Glutamatergic neuron (in vitro differentiated cells): ENCODE results near the gene PIGZ. TPM values are rescaled to one million over a fixed set of nuclear protein-coding genes. Genes with fewer than 3 reads are reported as not detected.
"Not testable (repeated sequence)": the region's sequence is repeated elsewhere in the genome, so short reads cannot be mapped to it uniquely, and the experiment has no call there.

Source experiments
- DNase-seq: peaks from one replicate; pipeline ENCODE4 v3.0.0; 2022
- H3K27ac Mint-ChIP-seq: one replicate; pipeline ENCODE4 v1.8.0; 2020; ENCODE audit warnings: mild to moderate bottlenecking, mixed read lengths, inconsistent platforms; ENCODE audit not compliant: unreplicated experiment
- H3K27me3 Mint-ChIP-seq: one replicate; pipeline ENCODE4 v1.8.0; 2020; ENCODE audit warnings: mild to moderate bottlenecking, moderate library complexity, mixed read lengths, inconsistent platforms; ENCODE audit not compliant: unreplicated experiment
- H3K36me3 Mint-ChIP-seq: one replicate; pipeline ENCODE4 v1.8.0; 2020; ENCODE audit warnings: mild to moderate bottlenecking, mixed read lengths, inconsistent platforms; ENCODE audit not compliant: unreplicated experiment
- H3K4me1 Mint-ChIP-seq: one replicate; pipeline ENCODE4 v1.8.0; 2020; ENCODE audit warnings: mild to moderate bottlenecking, low read depth, mixed read lengths, inconsistent platforms; ENCODE audit not compliant: unreplicated experiment
- H3K4me3 Mint-ChIP-seq: one replicate; pipeline ENCODE4 v1.8.0; 2020; ENCODE audit warnings: mild to moderate bottlenecking, mixed read lengths, inconsistent platforms; ENCODE audit not compliant: unreplicated experiment
- H3K9me3 Mint-ChIP-seq: one replicate; pipeline ENCODE4 v1.8.0; 2020; ENCODE audit warnings: mild to moderate bottlenecking, moderate library complexity, mixed read lengths, inconsistent platforms; ENCODE audit not compliant: unreplicated experiment
- total RNA-seq: library from RNA; stranded (reverse); fragmentation: NEBNext Ultra II Directional; extraction: Animal tissue kit (Norgen Biotek cat#: 25700); gene quantifications from one replicate; pipeline ENCODE4 v1.2.1, GENCODE V29; 2021; ENCODE audit not compliant: unreplicated experiment
- TF ChIP-seq, protein P1 (sequence below): fragments of 200-600 bp; sonication (generic); IDR thresholded peaks from one replicate; pipeline ENCODE4 v1.5.0; 2021; ENCODE audit not compliant: partially characterized antibody, unreplicated experiment

Gene PIGZ
- total RNA-seq, 1 donor from 2014 or later = 4.7 TPM

DNA sequence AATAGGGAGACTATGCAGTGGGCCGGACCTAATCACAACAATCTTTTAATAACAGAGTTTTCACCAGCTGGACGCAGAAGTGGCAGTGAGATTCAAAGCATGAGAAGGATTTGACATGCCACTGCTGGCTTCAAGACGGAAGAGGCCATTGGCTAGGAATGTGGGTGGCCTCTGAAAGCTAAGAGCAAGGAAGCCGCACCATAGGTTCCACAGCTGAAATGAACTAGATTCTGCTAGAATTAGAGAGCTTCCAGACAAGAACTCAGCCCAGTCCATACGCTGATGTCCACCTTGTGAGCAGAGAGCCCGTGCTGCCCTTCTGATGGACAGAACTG is 19.4 kb downstream of the PIGZ start:
- TF ChIP-seq, protein P1, sequence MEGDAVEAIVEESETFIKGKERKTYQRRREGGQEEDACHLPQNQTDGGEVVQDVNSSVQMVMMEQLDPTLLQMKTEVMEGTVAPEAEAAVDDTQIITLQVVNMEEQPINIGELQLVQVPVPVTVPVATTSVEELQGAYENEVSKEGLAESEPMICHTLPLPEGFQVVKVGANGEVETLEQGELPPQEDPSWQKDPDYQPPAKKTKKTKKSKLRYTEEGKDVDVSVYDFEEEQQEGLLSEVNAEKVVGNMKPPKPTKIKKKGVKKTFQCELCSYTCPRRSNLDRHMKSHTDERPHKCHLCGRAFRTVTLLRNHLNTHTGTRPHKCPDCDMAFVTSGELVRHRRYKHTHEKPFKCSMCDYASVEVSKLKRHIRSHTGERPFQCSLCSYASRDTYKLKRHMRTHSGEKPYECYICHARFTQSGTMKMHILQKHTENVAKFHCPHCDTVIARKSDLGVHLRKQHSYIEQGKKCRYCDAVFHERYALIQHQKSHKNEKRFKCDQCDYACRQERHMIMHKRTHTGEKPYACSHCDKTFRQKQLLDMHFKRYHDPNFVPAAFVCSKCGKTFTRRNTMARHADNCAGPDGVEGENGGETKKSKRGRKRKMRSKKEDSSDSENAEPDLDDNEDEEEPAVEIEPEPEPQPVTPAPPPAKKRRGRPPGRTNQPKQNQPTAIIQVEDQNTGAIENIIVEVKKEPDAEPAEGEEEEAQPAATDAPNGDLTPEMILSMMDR = no peak

DNA sequence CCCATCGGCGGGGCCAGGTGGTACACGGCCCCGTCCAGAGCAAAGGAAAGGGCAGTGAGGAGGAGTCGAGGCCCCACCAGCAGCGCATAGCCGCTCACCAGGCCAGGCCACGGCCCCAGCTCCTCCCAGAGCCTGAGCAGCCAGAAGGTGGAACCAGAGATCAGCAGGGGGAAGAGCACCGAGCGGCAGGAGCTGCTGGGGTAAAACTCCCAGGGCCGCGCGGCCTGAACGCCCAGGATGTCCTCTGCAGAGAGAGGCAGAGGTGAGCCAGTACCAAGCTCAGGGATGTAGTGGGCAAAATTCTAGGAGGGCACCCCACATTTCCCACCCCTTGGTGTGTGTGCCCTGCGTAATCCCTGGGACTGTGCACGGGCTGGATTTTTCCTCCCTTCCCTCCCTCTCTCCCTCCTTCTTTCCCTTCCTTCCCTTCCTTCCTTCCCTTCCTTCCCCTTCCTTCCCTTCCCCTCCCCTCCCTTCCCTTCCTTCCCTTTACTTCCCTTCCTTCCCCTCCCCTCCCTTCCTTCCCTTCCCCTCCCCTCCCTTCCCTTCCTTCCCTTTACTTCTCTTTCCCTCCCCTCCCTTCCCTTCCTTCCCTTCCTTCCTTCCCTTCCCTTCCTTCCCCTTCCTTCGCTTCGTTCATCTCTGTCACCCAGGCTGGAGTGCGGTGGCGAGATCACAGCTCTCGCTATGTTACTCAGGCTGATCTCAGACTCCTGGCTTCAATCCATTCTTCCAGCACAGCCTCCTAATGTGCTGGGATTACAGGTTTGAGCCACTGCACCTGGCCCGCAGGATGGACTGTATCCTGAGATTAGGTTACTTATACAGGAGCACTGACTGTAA is 20.0 kb downstream of the PIGZ start:
- Mint-ChIP-seq H3K36me3 (no peaks in the 10 kb centered on the region), H3K9me3 (peaks cover 12% of the 10 kb centered on the region), H3K4me1 (peaks cover 9% of the 10 kb centered on the region), H3K27me3 (peaks cover 7% of the 10 kb centered on the region), H3K4me3 (no peak overlapping the region), H3K27ac (no peak overlapping the region)
- TF ChIP-seq, protein P1 = no peak
- peak; percentile 45 for DNase-seq

More for the DNA sequence above, 19.4 kb downstream of the PIGZ start:
- DNase-seq = no peak
- Mint-ChIP-seq H3K9me3 (peaks cover 10% of the 10 kb centered on the region), H3K27ac (no peak overlapping the region), H3K27me3 (peaks cover 6% of the 10 kb centered on the region), H3K4me3 (no peak overlapping the region), H3K36me3 (no peaks in the 10 kb centered on the region), H3K4me1 (peaks cover 6% of the 10 kb centered on the region)

DNA sequence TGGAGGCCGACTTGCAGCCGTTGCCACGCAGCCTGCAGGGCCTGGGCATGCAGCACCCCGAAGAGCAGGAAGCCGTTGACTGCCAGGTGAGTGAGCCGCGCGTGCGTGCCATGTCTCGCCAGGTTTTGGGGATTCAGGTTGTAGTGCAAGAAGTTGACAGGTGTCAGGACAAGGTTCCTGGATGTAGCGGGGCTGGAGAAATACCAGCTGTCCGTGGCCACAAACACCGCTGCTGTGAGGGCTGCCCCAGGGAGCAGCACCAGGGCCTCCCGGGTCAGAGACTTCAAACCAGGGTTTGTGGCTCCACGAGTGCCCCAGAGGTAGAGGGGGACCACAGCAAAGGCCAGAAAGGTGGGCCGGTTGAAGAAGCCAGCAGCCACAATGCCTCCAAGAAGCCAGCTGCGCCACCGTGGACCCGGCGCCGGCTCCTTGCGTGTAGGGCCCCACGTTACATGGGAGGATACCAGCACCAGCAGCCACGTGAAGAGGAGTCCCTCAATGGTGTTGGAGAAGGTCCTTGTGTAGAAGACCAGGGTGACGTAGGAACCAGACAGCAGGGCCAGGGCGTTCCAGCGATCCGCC is 20.7 kb downstream of the PIGZ start:
- TF ChIP-seq, protein P1 = no peak
- no peak overlapping the region for H3K27ac Mint-ChIP-seq
- H3K4me3 Mint-ChIP-seq = no peak overlapping the region
- no peak for DNase-seq
- H3K36me3 Mint-ChIP-seq = no peaks in the 10 kb centered on the region
- peaks cover 12% of the 10 kb centered on the region for H3K27me3 Mint-ChIP-seq
- H3K9me3 Mint-ChIP-seq = peaks cover 19% of the 10 kb centered on the region
- H3K4me1 Mint-ChIP-seq = peaks cover 14% of the 10 kb centered on the region

DNA sequence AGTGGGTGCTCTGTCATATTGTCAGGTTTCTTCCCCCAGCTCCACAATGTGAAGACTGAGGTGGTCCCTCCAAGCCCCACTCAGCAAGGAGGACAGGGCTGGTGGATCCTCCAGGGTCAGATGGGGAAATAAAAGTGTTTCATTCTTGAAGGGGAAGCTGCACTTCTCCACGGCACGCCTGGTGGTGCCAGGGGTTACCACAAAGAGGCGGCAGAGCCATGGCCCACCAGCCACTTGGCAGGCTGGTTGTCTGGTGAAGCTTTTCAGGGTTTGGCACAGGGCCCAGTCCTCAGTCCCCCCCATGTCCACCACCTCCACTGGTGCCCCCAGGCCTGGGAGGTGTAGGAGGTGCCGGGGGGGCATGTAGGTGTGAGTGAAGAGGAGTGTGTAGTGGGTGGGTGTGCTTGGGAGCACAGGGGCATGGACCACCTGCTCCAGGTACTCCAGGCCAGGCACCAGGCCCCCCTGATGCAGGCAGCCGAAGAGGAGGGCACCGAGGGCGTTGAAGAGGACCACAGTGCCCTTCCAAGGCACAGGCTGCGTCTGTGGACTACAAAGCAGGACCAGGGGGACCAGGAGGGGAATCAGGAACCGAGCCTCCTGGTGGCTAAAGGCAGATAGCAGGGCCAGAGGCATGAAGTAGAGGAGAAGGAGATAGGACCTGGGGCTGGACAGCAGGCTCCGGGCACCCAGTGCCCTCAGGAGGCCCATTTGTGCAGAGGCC is 21.3 kb downstream of the PIGZ start:
- no peak overlapping the region for H3K27ac Mint-ChIP-seq
- TF ChIP-seq, protein P1 = no peak
- peaks cover 21% of the 10 kb centered on the region for H3K9me3 Mint-ChIP-seq
- H3K4me1 Mint-ChIP-seq = peaks cover 14% of the 10 kb centered on the region
- H3K27me3 Mint-ChIP-seq = peaks cover 15% of the 10 kb centered on the region
- no peaks in the 10 kb centered on the region for H3K36me3 Mint-ChIP-seq
- DNase-seq = no peak
- no peak overlapping the region for H3K4me3 Mint-ChIP-seq

DNA sequence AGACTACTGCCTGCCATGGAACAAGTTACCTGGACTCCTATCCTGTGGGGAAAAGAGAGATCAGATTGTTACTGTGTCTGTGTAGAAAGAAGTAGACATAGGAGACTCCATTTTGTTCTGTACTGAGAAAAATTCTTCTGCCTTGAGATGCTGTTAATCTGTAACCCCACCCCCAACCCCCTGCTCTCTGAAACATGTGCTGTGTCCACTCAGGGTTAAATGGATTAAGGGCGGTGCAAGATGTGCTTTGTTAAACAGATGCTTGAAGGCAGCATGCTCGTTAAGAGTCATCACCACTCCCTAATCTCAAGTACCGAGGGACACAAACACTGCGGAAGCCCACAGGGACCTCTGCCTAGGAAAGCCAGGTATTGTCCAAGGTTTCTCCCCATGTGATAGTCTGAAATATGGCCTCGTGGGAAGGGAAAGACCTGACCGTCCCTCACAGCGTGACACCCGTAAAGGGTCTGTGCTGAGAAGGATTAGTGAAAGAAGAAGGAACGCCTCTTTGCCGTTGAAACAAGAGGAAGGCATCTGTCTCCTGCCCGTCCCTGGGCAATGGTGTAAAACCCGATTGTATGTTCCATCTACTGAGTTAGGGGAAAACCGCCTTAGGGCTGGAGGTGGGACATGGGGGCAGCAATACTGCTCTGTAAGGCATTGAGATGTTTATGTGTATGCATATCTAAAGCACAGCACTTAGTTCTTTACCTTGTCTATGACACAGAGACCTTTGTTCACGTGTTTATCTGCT is 24.4 kb downstream of the PIGZ start:
- not testable (repeated sequence) for H3K36me3 Mint-ChIP-seq, DNase-seq
- H3K9me3 Mint-ChIP-seq = peaks cover 25% of the 10 kb centered on the region
- peaks cover 28% of the 10 kb centered on the region for H3K27me3 Mint-ChIP-seq
- H3K27ac Mint-ChIP-seq = peak overlapping the region; percentile 99
- H3K4me3 Mint-ChIP-seq = peak overlapping the region; percentile 99
- peaks cover 17% of the 10 kb centered on the region for H3K4me1 Mint-ChIP-seq
